NCI-H446 (cell line): ENCODE data around the gene RELT.
"Not testable (repeated sequence)": the region's sequence is repeated elsewhere in the genome, so short reads cannot be mapped to it uniquely, and the experiment has no call there.

Experiments
- DNase-seq, 2 experiments: peaks; one replicate each; lab custom pipeline; 2025; lab: John Stamatoyannopoulos, UW

The RELT gene

GRCh38 chr11:73436859-73437258 is 60.7 kb downstream of the RELT start:
- DNase-seq = not testable (repeated sequence)

- DNase-seq = no peak
Measured at GRCh38 chr11:73439002-73439843, 63.0 kb downstream of the RELT start.

GRCh38 chr11:73445980-73446379 is 69.8 kb downstream of the RELT start:
- no peak for DNase-seq

- DNase-seq = no peak
Measured at GRCh38 chr11:73446766-73447165, 70.6 kb downstream of the RELT start.
